Panc1 (cell line): Measurements from ENCODE around the gene ATRNL1.

Experiments used
- POLR2AphosphoS5 ChIP-seq: IDR thresholded peaks from 2 replicates; pipeline ENCODE4 v1.6.1; 2012; ENCODE audit warnings: mild to moderate bottlenecking, low read depth, low read length, moderate library complexity
- TF ChIP-seq, protein P1 (sequence below): fragments of 450-650 bp; IDR thresholded peaks from 2 replicates; pipeline ENCODE4 v1.5.1; 2017; ENCODE audit warnings: mild to moderate bottlenecking

DNA sequence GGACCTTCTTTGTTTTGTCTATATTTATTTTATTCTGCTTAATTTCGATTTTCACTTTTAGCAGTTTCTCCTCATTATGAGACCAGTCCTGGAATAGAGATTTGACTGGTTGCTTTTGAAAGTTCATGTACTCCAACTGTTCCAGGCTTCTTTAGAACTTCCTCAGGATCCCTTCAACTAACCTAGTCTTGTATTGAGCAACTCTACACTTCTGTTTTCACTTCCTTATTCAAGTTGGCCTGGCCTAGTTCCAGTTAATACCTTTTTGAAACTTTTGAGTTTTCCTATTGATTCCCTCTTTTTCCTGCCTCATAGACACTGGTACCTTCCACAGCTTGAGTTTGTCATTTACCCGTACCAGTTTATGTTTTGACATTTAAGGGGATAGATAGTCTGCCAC is 421.7 kb downstream of the ATRNL1 start:
- TF ChIP-seq, protein P1, sequence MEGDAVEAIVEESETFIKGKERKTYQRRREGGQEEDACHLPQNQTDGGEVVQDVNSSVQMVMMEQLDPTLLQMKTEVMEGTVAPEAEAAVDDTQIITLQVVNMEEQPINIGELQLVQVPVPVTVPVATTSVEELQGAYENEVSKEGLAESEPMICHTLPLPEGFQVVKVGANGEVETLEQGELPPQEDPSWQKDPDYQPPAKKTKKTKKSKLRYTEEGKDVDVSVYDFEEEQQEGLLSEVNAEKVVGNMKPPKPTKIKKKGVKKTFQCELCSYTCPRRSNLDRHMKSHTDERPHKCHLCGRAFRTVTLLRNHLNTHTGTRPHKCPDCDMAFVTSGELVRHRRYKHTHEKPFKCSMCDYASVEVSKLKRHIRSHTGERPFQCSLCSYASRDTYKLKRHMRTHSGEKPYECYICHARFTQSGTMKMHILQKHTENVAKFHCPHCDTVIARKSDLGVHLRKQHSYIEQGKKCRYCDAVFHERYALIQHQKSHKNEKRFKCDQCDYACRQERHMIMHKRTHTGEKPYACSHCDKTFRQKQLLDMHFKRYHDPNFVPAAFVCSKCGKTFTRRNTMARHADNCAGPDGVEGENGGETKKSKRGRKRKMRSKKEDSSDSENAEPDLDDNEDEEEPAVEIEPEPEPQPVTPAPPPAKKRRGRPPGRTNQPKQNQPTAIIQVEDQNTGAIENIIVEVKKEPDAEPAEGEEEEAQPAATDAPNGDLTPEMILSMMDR: no peak
- TF ChIP-seq POLR2AphosphoS5: no peak
